ENCODE data around the gene CHRNB2.

Gene CHRNB2

GRCh38 chr1:154609398-154610380 is 42.1 kb downstream of the CHRNB2 start:
- DNase-seq (ENCODE audit: low read depth), result peak; percentile 47

- no peak for DNase-seq (ENCODE audit: low read depth)
Measured at GRCh38 chr1:154611150-154611862, 43.7 kb downstream of the CHRNB2 start.

GRCh38 chr1:154614247-154614646 is 46.7 kb downstream of the CHRNB2 start:
- DNase-seq (ENCODE audit: low read depth), result no peak

- no peak for DNase-seq (ENCODE audit: low read depth)
Measured at GRCh38 chr1:154614901-154615300, 47.3 kb downstream of the CHRNB2 start.

- DNase-seq (ENCODE audit: low read depth), result no peak
Measured at GRCh38 chr1:154615411-154615810, 47.8 kb downstream of the CHRNB2 start.

GRCh38 chr1:154616659-154617345 is 49.2 kb downstream of the CHRNB2 start:
- no peak for DNase-seq (ENCODE audit: low read depth)

GRCh38 chr1:154619181-154619948 is 51.8 kb downstream of the CHRNB2 start:
- no peak for DNase-seq (ENCODE audit: low read depth)

GRCh38 chr1:154620751-154621150 is 53.2 kb downstream of the CHRNB2 start:
- DNase-seq (ENCODE audit: low read depth), result no peak

GRCh38 chr1:154621875-154622274 is 54.3 kb downstream of the CHRNB2 start:
- DNase-seq (ENCODE audit: low read depth), result no peak

- no peak for DNase-seq (ENCODE audit: low read depth)
Measured at GRCh38 chr1:154622503-154623039, 55.0 kb downstream of the CHRNB2 start.

- no peak for DNase-seq (ENCODE audit: low read depth)
Measured at GRCh38 chr1:154623358-154623757, 55.8 kb downstream of the CHRNB2 start.

GRCh38 chr1:154624746-154625643 is 57.4 kb downstream of the CHRNB2 start:
- no peak for DNase-seq (ENCODE audit: low read depth)

GRCh38 chr1:154626456-154627256 is 59.1 kb downstream of the CHRNB2 start:
- DNase-seq (ENCODE audit: low read depth), result peak; percentile 12

GRCh38 chr1:154627257-154628120 is 59.9 kb downstream of the CHRNB2 start:
- peak; percentile 87 for DNase-seq (ENCODE audit: low read depth)

- DNase-seq (ENCODE audit: low read depth), result no peak
Measured at GRCh38 chr1:154628121-154628405, 60.5 kb downstream of the CHRNB2 start.

GRCh38 chr1:154629061-154629674 is 61.6 kb downstream of the CHRNB2 start:
- no peak for DNase-seq (ENCODE audit: low read depth)

Measured in T follicular helper cell (primary cell).